PC-9 (cell line): ENCODE data around the gene CRYGN.

ENCODE experiments used
- EZH2 ChIP-seq: fragments of 200-600 bp; sonication (generic); IDR thresholded peaks from 2 replicates; pipeline ENCODE4 v1.8.0; 2017; ENCODE audit warnings: antibody characterized with exemption, low read depth
- TF ChIP-seq, protein P1 (sequence below): fragments of 200-600 bp; sonication (generic); conservative IDR thresholded peaks from 2 replicates; pipeline ENCODE4 v1.6.1; 2017; ENCODE audit warnings: mixed run types, antibody characterized with exemption, mild to moderate bottlenecking, moderate library complexity

DNA sequence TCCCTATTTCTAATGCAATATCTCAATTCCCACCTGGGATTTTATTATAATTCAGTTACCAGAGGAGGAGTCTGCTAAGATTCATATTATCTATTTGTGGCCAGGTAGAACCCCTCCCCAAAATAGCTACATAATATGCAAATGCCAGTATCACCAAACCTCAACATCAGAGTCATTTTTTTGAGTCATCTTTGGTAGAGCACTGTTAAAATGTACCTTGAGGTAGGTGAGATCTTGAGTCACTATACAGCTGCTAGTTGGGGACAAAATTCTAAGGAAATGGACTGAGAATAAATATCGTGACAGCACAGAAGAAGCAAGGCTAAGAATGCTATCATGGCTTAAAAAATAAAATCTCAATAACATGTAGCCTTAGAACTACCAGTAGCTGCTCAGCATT is 4.7 kb upstream of the CRYGN start:
- TF ChIP-seq, protein P1, sequence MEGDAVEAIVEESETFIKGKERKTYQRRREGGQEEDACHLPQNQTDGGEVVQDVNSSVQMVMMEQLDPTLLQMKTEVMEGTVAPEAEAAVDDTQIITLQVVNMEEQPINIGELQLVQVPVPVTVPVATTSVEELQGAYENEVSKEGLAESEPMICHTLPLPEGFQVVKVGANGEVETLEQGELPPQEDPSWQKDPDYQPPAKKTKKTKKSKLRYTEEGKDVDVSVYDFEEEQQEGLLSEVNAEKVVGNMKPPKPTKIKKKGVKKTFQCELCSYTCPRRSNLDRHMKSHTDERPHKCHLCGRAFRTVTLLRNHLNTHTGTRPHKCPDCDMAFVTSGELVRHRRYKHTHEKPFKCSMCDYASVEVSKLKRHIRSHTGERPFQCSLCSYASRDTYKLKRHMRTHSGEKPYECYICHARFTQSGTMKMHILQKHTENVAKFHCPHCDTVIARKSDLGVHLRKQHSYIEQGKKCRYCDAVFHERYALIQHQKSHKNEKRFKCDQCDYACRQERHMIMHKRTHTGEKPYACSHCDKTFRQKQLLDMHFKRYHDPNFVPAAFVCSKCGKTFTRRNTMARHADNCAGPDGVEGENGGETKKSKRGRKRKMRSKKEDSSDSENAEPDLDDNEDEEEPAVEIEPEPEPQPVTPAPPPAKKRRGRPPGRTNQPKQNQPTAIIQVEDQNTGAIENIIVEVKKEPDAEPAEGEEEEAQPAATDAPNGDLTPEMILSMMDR: no peak
- TF ChIP-seq EZH2: no peak
